GM21576 (cell line): ENCODE measurements around the gene AJAP1.

Experiments
- ATAC-seq: cut with Tn5 transposase; IDR thresholded peaks from one replicate; pipeline ENCODE4 v1.9.1; 2021; ENCODE audit warnings: mild to moderate bottlenecking, moderate library complexity; ENCODE audit not compliant: unreplicated experiment

AJAP1 gene

DNA sequence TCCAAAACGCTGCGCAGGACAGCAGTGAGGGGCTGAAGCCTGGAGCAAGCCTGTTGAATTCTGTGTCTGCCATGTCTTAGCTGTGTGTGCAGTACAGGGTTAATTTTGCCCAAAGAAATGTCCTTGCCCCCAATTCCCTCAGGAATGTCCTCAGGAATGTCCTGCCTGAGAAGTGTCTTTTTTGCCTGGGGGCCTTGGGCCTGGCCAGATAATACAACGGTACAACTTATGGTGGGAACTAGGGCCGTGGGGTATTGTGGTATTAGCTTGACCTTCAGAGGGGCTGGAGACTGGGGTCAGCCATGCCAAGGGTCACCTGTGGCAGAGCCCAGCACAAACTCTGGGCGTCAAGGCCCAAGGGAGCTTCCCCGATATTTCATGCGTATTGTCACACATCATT, 107.7 kb downstream of the AJAP1 start:
- no peak for ATAC-seq

GRCh38 chr1:4767308-4767707, 112.9 kb downstream of the AJAP1 start:
- ATAC-seq, result no peak

DNA sequence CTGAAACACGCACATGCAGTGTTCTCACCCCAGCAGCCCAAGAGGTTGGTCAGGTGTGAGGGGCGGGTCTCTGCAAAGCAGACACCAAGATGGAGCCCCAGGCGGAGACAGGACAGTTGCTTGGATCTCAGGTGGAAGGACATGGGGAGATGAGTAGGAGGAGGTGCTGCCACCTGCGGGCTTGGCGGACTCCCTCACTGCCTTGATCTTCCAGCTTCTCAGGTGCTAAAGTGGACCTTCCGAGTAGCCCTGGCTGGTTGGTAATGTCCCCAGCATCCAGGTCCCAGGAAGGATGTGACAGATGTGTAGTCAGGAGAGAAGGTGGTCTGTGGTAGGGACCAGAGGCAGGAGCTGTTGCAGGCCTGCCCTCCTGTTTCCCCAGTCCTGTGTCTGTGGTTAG, 114.1 kb downstream of the AJAP1 start:
- ATAC-seq, result no peak

DNA sequence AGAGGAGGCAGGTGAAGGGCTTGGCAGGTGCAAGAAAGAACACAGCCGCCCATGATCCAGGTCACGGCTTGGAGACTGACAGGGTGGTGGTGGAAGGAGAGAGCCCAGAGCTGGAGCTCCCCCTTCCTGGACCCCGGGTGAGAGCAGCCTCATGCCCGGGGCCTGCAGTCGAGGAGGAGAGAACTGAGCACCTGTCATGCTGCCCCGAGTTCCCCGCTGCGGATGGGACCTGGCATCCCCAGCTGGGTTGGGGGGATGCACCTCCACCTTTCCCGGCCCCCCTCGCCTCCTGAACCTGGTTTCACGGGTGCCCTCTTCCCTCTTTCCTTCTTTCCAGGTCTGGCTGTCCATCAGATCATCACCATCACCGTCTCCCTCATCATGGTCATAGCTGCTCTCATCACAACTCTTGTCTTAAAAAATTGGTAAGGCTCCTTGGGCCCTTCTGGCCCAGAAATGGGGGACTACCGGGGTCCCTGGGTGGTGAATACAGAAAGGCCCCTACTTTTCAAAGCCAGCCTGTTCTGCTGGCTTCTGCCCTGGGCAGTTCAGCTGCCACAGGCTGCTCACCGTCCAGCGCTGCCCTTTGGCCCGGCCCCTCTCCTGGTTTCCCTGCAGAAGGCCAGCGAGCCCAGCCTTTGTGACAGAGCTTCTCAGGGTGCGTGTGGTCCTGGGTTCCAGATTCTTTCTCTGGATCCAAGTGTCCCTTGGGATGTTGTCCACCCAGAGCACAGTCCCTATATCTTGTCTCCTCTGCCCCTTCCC, 115.3 kb downstream of the AJAP1 start:
- no peak for ATAC-seq

DNA sequence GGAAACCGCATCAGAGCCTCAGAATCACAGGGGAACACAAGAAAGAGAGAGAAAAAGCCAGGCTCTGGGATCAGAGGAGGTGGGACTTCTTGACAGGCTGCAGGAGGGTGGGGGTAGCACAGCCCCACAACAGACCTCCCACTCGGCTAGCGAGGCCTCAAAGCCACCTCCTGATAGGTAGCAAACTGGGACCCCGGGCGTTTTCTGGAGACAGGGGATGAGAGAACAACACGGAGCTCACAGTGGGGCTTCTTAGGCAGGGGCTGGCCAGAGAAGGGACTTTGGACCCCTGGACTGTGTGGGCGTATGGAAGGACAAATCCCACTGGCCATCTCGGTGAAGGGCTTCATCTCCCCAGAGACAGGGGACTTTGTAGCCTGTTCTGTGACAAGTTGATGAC, 116.3 kb downstream of the AJAP1 start:
- ATAC-seq, result no peak

GRCh38 chr1:4771267-4771666, 116.9 kb downstream of the AJAP1 start:
- no peak for ATAC-seq

DNA sequence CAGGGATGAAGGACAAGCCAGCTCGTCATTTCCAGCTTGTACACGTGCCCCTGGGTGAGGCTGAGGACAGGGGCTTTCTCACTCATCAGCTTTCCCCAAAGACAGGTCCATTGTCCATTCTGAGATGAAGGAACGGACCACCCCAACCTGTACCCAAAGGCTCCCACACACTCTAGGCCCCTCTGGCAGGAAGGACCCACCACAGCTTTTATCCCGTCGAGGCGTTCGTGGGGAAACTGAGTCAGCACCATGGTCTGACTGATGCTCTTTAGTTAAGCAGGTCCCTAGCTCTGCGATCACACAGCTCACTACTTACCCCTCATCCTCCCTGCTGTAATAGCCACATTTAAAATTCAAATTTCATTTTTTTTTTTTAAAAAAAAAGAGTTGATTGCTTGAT, 117.3 kb downstream of the AJAP1 start:
- no peak for ATAC-seq

DNA sequence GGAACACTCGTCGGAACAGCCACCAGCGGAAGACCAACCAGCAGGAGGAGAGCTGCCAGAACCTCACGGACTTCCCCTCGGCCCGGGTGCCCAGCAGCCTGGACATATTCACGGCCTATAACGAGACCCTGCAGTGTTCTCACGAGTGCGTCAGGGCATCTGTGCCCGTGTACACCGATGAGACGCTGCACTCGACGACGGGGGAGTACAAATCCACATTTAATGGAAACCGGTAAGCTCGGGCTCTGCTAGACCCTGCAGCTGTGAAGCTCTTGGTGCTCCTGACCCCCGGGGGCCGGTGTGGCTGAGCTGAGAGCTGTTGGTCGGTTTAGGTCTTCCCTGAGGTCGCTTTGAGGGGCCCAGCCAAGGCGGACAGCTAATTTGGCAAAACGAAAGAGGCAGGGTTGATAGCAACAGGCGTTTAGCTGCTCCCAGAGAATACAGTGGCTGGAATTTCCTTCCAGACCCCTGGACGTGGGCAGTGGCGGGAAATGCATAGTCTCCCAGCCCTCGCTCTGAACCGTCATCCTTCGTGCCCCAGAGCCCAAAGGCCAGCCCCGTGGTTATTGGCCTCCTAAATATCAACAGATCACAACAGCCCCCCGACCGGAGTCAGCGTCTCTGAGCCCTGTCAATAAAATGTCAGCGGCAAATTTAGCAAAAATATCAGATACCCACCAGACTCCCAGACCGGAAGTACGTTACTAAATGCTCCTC, 118.0 kb downstream of the AJAP1 start:
- ATAC-seq, result no peak

DNA sequence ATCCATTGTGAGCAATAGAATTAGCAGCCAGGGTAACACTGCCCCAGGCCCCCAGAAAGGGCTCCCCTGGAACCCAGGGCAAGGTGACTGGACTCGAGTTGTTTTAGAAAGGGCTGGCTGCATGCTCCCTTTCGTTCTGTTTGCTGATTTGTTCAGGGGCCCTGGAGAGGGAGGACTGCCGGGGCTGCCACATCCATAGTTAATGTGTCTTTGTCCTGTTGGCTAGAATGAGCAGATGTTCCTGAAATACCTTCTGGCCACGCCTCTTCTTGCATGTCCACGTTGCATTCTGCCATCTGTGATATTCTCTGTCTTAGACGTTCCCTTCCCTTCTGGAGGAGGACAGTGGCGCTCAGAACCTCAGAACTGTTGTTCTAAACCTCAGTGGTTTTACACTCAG, 118.8 kb downstream of the AJAP1 start:
- no peak for ATAC-seq

DNA sequence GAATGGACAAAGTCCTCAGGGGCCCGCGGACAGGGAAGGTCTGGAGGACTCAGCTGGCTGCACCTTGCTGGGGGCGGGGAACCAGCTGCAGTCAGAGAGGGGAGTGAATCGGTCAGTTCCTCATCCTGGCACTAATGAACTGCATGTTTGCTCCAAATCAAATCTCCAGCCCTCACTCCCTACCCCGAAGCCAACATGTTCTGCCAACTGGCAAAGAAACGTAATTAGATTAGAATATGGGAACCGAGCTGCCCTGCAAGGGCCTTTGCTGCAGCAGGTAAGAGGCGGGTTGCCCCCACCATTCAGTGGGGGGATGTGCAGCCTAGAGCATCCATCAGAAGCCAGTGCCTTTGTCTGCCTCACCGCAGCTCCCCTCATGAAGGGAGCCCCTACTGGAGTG, 121.1 kb downstream of the AJAP1 start:
- ATAC-seq, result no peak

DNA sequence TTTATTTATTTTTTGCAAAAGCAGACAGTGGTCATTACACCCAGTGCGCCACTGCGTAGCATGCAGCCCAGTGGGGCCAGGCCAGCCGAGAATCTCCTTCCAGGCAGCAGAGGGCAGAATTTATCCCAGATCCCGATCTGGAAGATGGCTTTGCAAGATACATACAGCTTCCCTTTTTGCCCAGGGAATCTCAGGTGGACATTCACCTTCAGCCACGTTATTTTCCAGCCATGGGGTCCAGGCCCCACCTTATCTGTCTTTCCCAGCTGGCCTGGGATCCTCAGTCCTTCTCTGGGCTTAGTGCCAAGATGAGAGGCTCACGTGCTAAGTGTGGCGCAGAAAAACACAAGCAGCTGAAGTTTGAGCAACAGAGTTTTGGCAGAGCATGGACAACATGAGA, 123.6 kb downstream of the AJAP1 start:
- ATAC-seq, result no peak

- ATAC-seq, result no peak
These were observed 127.2 kb downstream of the AJAP1 start for GRCh38 chr1:4781646-4782045.

DNA sequence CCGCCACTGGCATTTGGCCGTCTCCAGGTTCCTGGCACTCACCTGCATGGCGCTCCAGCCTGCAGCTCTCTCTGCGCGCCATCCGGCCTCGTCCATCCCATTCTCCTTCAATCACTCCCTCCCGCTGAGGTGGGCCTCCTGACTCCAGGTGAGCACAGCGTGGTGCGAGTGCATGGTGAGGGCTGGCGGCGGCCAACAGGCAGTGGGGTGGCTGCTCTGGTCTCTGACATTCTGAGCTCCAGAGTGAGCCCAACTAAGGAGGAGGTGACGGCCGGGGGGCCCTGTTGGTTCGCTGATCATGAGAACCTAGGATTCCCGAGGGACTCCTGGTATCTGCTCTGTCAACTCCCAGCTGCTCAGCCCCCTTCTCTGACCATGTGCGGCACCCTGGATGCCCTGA, 130.4 kb downstream of the AJAP1 start:
- ATAC-seq, result no peak

DNA sequence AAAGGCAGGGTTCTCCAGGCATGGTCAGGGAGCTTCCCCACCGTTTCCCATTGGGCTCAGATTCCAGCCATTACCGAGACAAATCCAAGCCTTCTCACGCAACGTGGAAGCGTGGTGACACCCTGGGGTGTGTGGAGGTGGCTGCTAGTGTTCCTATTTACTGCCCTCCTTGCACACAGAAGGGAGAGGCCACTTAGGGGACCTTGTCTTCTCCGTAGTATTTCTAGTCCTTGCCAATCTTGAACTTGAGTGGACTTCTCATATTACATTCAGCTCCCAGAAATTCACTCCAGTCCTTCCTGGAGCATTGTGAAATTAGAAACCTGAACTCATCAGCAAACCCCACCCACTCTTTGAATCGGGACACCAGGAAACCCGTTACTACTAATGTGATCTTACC, 131.6 kb downstream of the AJAP1 start:
- no peak for ATAC-seq

- ATAC-seq, result no peak
These were observed 133.1 kb downstream of the AJAP1 start for GRCh38 chr1:4787551-4787950.

DNA sequence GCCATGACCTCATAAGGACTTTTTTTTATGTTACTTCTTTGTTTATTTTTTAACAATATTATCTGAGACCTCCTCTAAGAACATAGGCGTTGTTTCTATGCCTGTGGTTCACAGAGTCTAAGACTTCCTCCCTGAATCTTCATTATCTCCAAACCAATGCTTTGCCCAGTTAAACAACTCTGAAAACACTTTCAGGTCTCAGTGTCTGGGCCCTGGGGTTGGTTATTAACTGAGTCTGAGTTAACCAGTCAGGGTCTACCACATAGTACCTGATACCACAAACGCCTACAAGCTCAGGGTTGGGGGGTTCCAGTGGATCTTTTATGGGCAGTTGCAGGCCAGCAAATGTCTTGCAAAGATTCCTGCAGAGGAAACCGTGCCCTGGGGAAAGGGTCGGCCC, 138.2 kb downstream of the AJAP1 start:
- ATAC-seq, result no peak

DNA sequence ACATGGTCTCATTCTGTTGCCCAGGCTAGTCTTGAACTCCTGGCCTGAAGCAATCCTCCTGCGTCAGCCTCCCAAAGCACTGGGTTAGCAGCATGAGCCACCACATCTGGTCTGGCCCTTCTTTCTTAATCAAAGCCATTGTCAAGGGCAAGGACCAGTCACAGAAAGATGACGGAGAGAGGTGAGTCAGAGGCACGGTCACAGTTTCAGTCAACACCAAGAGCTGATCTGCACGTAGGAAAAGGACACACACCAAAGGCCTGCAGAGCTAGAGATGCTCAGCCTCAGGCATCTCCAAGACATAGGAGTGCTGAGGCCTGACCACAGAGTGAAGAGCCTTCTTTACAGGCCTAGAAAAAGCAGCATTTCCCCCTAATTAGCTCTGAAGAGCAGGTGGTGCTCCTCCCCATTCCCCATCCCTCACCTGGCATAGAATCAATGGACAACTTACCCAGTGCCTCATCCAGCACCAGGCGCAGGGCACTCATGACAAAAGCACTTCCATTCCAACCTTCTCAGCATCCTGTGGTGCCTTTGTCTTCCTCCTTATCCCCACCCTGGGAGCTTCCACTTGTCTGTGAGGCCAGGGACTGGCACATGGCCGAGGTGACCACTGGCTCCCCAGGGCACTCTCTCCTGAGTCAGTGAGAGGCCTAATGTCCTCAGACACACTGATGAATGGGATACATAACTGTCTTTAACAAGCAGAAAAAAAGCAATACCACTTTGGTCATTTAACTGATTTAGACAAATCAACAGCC, 139.8 kb downstream of the AJAP1 start:
- ATAC-seq, result no peak

GRCh38 chr1:4796161-4797015, 142.0 kb downstream of the AJAP1 start:
- peak; percentile 92 for ATAC-seq

DNA sequence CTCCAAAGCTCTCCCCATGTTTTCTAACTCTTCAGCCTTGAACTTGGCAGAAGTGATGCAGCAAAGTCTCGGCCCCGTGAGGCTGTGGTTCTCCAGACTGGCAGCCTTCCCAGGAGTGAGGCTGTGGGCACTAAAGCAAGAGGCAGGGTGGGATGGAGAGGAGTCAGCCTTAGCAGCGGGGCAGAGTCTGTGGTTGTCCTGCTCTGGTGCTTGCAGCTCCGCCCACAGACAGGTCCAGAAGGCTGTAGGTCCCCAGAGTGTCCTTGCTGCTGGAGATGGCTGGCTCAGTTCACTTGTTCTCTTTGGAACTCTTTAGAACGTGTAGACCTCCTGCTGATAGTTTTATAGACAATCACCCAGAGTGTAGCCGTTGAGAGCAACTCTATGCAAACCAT, 142.6 kb downstream of the AJAP1 start:
- peak; percentile 6 for ATAC-seq

DNA sequence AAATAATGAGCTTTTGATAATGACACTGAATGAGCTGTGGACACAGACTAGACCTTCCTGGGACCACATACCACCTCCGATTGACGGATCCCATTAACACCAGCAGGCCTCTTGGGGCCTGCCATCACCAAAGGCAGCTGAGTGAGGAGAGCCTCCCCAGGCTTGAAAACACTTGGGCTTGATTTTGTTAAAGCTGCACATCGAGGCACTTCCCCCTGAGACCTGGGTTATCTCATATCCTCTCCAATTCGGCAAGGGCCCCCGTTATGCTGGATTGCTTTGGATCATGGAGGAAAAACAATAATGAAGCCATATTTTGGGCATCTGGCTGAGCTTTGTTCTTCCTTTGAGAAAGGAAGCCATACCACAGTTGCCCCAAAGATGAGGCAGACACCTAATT, 143.0 kb downstream of the AJAP1 start:
- no peak for ATAC-seq
